NT2/D1 (cell line): ENCODE results near the gene MYO5A.

Experiments
- DNase-seq: peaks from one replicate; pipeline ENCODE4 v3.0.0-alpha.2; 2011; ENCODE audit warnings: low read depth, low spot score
- H3K27me3 ChIP-seq: 2 replicates; pipeline ENCODE4 v1.6.0; 2011; ENCODE audit warnings: mild to moderate bottlenecking; ENCODE audit not compliant: insufficient read length, insufficient read depth
- H3K36me3 ChIP-seq: 2 replicates; pipeline ENCODE4 v1.6.1; 2011; ENCODE audit warnings: mild to moderate bottlenecking, low read length, mixed read lengths; ENCODE audit not compliant: insufficient read depth, insufficient read length
- H3K4me1 ChIP-seq: 2 replicates; pipeline ENCODE4 v1.5.1; 2011; ENCODE audit not compliant: insufficient read depth, insufficient read length
- H3K4me3 ChIP-seq: 2 replicates; pipeline ENCODE4 v1.5.1; 2011; ENCODE audit warnings: low read depth; ENCODE audit not compliant: insufficient read length
- H3K9ac ChIP-seq: 2 replicates; pipeline ENCODE4 v1.6.0; 2011; ENCODE audit warnings: low read depth; ENCODE audit not compliant: insufficient read length
- H3K9me3 ChIP-seq: 2 replicates; pipeline ENCODE4 v1.5.1; 2011; ENCODE audit warnings: mild to moderate bottlenecking, low read length; ENCODE audit not compliant: insufficient read depth
- SUZ12 ChIP-seq: IDR thresholded peaks from 2 replicates; pipeline ENCODE4 v1.6.1; 2011; ENCODE audit not compliant: insufficient read length, insufficient read depth; ENCODE audit errors: extremely low read depth
- YY1 ChIP-seq: IDR thresholded peaks from 2 replicates; pipeline ENCODE4 v1.6.1; 2011; ENCODE audit not compliant: insufficient read length, insufficient read depth
- ZNF274 ChIP-seq: IDR thresholded peaks from 2 replicates; pipeline ENCODE4 v1.6.1; 2011; ENCODE audit warnings: mild to moderate bottlenecking, low read depth, low read length

The MYO5A gene

GRCh38 chr15:52511084-52511483, 17.6 kb downstream of the MYO5A start:
- TF ChIP-seq ZNF274 (no peak), YY1 (no peak), SUZ12 (no peak)
- H3K9ac ChIP-seq = no peak overlapping the region
- H3K36me3 ChIP-seq = no peaks in the 10 kb centered on the region
- H3K4me3 ChIP-seq = no peak overlapping the region
- H3K9me3 ChIP-seq = no peaks in the 10 kb centered on the region
- no peaks in the 10 kb centered on the region for H3K4me1 ChIP-seq
- H3K27me3 ChIP-seq = no peaks in the 10 kb centered on the region
- no peak for DNase-seq

- H3K27me3 ChIP-seq = no peaks in the 10 kb centered on the region
- no peaks in the 10 kb centered on the region for H3K9me3 ChIP-seq
- DNase-seq = no peak
- H3K36me3 ChIP-seq = no peaks in the 10 kb centered on the region
- no peak overlapping the region for H3K4me3 ChIP-seq
- H3K4me1 ChIP-seq = no peaks in the 10 kb centered on the region
- H3K9ac ChIP-seq = no peak overlapping the region
- TF ChIP-seq YY1 = no peak
- TF ChIP-seq ZNF274 = no peak
- TF ChIP-seq SUZ12 = no peak
These were observed 19.0 kb downstream of the MYO5A start for GRCh38 chr15:52509500-52510245.

- TF ChIP-seq YY1 (no peak), SUZ12 (no peak), ZNF274 (no peak)
- H3K9ac ChIP-seq = no peak overlapping the region
- H3K27me3 ChIP-seq = no peaks in the 10 kb centered on the region
- no peak for DNase-seq
- H3K4me3 ChIP-seq = no peak overlapping the region
- H3K36me3 ChIP-seq = no peaks in the 10 kb centered on the region
- no peaks in the 10 kb centered on the region for H3K9me3 ChIP-seq
- no peaks in the 10 kb centered on the region for H3K4me1 ChIP-seq
These were observed 22.1 kb downstream of the MYO5A start for GRCh38 chr15:52506549-52506948.

- Histone ChIP-seq H3K9me3 (no peaks in the 10 kb centered on the region), H3K36me3 (no peaks in the 10 kb centered on the region), H3K27me3 (no peaks in the 10 kb centered on the region), H3K9ac (no peak overlapping the region), H3K4me1 (no peaks in the 10 kb centered on the region), H3K4me3 (no peak overlapping the region)
- no peak for DNase-seq
- no peak for TF ChIP-seq SUZ12
- no peak for TF ChIP-seq ZNF274
- no peak for TF ChIP-seq YY1
These were observed 23.5 kb downstream of the MYO5A start for GRCh38 chr15:52505151-52505550.

- DNase-seq = no peak
- Histone ChIP-seq H3K36me3 (no peaks in the 10 kb centered on the region), H3K9me3 (no peaks in the 10 kb centered on the region), H3K4me1 (no peaks in the 10 kb centered on the region), H3K9ac (no peak overlapping the region), H3K27me3 (no peaks in the 10 kb centered on the region), H3K4me3 (no peak overlapping the region)
- TF ChIP-seq SUZ12 (no peak), ZNF274 (no peak), YY1 (no peak)
These were observed 24.7 kb downstream of the MYO5A start for GRCh38 chr15:52503788-52504496.

GRCh38 chr15:52502608-52503007, 26.1 kb downstream of the MYO5A start:
- TF ChIP-seq SUZ12 (no peak), YY1 (no peak), ZNF274 (no peak)
- Histone ChIP-seq H3K27me3 (no peaks in the 10 kb centered on the region), H3K4me1 (no peaks in the 10 kb centered on the region), H3K36me3 (no peaks in the 10 kb centered on the region), H3K4me3 (no peak overlapping the region), H3K9ac (no peak overlapping the region), H3K9me3 (no peaks in the 10 kb centered on the region)
- no peak for DNase-seq

GRCh38 chr15:52499506-52499905, 29.2 kb downstream of the MYO5A start:
- Histone ChIP-seq H3K36me3 (no peaks in the 10 kb centered on the region), H3K9me3 (no peaks in the 10 kb centered on the region), H3K9ac (no peak overlapping the region), H3K4me1 (no peaks in the 10 kb centered on the region), H3K4me3 (no peak overlapping the region), H3K27me3 (no peaks in the 10 kb centered on the region)
- no peak for TF ChIP-seq YY1
- no peak for TF ChIP-seq SUZ12
- no peak for TF ChIP-seq ZNF274
- no peak for DNase-seq
